Upper lobe of left lung (tissue), 4 donors: ENCODE data around the gene TNFRSF9.

Source experiments
- CTCF ChIP-seq, 6 experiments: fragments of 450-650 bp in 4 of 6; fragments of 200-600 bp in 2 of 6; sonication (generic) in 2 of 6; IDR thresholded peaks; one replicate each; pipeline ENCODE4 v1.5.1; 2016 to 2019; ENCODE audit warnings: antibody characterized with exemption in 6 of 6
- EP300 ChIP-seq, 4 donors: sonication (generic); formaldehyde crosslinking; IDR thresholded peaks; one replicate each; pipeline ENCODE4 v1.5.1; 2017; ENCODE audit warnings: antibody characterized with exemption in 4 of 4, control low read depth in 2 of 4
- POLR2A ChIP-seq, 4 donors: fragments of 450-650 bp; IDR thresholded peaks; one replicate each; pipeline ENCODE4 v1.5.1; 2016 to 2017; ENCODE audit warnings: antibody characterized with exemption in 4 of 4, mild to moderate bottlenecking in 2 of 4

- TF ChIP-seq CTCF (IDR thresholded peaks at IDR 0.05) (no peak), POLR2A (IDR thresholded peaks at IDR 0.05) (no peak), EP300 (IDR thresholded peaks at IDR 0.05) (no peak)
These were observed 24.7 kb downstream of the TNFRSF9 start for GRCh38 chr1:7915826-7916500.
